ENCODE data around the gene M1AP.

M1AP gene

DNA sequence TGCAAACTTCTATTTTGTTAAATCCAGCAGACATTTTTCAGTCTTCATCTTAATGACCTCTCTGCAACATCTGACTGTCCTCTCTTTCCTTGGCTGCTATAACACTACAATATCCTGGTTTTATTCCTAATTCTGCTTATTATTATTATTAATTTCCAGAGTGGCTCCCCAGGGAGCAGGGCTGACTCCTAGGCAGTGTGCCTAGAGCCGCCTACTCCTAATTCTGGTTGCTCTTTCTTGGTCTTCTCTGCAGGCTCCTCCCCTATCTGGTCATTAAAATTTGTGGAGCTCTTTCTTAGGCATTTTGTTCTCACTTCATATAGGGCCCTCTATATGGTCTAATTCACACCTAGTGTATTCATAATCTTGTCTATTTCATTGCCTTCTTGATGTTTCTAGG lies 105.2 kb downstream of the M1AP start:
- FAIRE-seq = no peak

DNA sequence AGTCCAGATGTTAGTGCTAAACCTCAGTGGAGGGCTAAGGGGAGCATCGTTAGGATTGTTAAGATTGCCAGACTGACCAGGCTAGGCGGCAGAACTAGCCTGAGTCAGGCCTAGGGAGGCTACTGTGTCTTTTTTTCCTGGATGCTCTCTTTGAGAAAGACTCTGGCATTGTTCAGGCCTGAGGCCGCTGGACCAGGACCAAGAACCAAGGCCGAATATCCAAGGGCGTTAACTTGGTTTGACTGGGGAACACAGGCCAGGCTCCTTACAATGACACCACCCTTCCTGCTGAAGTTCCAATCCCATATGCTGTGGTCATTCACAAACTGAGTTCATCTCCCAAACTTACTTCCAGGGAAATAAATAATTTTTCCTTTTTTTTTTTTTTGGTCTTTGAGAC lies 107.8 kb downstream of the M1AP start:
- no peak for FAIRE-seq

DNA sequence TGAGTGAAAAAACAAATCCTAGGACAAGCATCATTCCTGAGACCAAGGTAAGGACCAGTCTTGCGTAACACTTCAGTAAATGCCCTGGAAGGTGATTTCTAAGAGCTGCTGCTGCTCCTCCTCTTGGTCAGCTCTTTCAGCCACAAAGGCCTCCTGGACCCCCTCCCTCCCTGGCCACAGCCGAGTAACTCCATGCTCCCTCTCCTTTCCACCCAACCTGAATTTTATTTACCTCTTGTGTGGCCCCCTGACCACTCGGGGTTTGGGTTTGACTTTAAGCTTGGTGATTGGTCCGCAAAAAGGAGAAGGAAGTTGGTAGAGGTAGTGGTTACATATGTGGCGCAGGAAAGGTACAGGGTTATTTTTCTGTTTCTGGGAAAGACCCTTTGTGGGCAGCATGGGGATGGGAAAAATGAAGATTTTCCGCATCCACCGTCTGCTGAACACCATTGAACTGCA lies 109.2 kb downstream of the M1AP start:
- FAIRE-seq = no peak

DNA sequence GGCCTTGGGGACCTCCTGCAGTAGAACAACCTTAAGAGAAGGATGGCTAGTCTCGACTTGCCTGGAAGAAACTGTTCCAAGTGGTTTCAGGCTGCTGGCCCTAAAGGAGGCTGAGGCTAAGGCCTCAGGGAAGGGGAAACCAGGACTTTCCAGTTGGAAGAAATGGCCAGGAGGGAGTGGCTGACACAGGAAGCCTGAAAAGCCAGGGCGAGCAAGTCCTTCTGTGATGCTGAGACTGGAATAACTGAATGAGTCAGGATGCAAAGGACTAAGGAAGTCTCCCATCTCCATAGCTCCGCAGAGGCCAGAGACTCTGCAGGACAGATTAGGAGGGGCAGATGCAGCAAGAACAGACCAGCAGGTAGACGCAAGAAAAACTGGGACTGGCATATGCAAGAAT lies 111.0 kb downstream of the M1AP start:
- no peak for FAIRE-seq

DNA sequence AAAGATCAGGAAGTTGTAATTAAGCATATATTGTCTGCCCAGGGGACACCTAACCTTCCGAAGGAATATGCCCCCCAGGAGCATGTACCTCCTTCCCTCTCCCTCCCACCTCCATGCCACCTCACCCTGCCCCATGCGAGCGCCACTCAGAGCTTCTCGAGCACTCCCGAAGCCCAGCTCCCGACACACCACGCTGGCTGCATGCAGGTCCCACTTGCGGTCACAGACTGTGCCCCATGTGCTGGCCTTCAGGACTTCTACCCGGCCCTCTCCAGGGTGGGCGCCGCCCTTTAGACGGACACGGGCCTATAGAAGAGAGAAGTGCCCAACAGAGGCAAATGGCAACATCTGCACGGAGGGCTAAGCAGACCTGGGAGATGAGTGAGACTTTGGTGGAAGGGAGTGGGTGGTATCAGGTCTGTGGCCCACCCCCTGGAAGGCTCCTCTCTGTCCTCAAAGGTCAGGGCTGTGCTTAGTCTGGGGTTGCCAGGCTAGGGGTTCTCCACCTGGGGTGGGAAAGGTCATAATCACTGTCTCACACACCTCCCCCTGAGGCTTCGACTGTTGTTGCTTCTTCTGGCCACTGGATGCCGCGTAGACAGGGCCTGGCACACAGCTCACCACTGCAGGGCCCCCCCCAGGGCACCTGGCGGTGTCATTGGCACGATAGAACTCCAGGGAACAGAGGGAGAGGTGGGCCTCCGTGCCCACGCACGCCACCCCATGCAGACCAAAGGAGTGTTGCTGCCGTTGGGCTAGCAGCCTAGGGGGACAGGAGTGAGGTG lies 111.8 kb downstream of the M1AP start:
- no peak for FAIRE-seq

DNA sequence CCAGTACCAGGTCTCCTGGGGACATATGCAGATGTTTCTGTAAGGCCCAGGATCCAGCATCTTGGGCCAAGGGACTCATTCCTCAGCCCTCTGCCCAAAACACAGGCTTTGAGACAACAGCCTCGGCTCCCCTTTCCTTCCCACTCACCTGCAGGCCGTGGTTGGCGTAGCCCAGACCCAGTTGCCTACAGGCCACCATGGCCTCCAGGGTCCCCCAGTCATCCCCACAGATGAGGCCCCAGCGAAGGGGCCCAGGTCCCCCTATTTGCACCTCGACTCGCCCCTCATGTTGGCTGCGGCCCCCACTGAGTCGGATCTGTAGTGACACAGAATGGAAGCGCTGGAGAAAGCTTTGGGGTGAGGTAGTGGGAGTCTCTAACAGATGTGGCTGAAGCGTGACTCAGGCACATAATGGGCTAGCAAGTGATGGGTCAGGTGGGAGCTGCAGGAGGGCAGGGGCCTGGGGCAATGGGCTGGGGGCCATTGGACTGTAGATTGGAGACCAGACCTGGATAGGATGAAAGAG lies 112.6 kb downstream of the M1AP start:
- FAIRE-seq = no peak

DNA sequence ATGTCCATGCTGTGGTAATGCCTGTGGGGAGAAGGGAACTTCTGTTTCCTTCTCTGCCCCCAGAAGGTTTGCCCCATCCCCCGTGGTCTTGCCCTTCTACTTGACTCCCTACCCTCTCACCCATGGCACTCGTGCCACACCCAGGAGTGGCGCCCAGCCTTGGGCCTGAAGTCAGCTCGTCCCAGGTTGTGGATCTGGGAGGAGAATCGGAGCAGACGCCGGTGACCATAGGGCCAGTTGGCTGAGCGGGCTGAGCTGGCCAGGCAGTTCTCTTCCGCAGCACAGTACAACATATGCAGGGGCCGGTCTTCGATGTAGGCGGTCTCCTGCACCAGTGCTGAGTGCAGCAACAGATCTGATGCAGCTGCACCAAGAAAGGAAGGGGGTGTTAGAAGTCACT lies 113.7 kb downstream of the M1AP start:
- FAIRE-seq = no peak

DNA sequence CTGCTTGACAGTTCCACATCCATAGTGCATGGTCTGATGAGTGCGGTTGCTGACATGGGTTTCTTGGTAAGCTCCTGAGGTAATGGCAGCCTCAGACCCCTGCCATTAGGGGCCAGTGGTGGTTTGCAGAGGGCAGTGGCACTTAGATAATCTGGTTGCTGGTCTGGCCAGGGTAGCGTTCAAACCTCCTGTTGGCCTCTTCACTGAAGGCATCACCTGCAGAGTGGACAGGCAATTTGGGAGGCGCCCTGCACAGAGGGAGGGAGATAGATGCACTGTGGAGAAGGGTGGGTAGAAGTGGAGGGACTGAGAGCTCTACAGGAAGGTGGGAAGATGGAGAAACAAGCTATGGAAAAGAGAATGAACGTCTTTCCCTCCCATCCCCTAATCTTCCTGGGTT lies 114.7 kb downstream of the M1AP start:
- FAIRE-seq = no peak

DNA sequence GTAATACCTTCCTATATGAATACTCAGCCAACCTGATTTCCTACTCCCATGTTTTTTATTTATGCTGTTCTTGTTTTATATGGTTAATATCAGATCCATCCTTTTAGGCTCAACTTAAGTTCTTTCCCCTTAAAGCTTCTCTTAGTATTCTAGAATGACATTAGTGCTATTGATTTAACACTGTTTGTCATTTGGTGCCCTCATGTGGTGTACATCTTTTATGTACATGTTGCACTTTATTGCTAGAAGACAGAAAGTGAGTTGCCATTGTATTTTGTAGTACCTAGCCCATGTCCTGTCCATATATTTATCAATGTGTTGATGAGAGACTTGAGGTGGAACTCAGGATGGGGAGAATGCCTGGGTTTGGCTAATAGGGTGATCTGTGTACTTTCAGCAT lies 115.9 kb downstream of the M1AP start:
- no peak for FAIRE-seq

DNA sequence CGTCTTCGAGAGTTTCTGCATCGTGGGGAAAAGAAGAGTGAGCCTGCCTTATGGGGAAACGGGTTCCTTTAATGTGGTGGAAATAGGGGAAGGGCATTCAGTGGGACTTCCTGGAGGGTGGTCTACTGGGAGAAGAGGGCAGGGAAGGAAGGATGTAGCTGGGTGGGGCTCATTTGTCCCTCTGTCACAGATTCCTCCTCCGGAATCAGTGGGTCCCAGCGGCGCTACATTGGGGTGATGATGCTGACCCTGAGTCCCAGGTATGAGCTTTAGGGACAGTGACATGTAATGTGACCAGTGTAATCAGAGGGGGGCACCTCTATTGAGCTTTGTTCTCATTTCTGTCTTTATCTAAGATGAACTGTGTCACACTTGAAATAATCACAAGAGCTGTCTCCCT lies 116.5 kb downstream of the M1AP start:
- FAIRE-seq = no peak

DNA sequence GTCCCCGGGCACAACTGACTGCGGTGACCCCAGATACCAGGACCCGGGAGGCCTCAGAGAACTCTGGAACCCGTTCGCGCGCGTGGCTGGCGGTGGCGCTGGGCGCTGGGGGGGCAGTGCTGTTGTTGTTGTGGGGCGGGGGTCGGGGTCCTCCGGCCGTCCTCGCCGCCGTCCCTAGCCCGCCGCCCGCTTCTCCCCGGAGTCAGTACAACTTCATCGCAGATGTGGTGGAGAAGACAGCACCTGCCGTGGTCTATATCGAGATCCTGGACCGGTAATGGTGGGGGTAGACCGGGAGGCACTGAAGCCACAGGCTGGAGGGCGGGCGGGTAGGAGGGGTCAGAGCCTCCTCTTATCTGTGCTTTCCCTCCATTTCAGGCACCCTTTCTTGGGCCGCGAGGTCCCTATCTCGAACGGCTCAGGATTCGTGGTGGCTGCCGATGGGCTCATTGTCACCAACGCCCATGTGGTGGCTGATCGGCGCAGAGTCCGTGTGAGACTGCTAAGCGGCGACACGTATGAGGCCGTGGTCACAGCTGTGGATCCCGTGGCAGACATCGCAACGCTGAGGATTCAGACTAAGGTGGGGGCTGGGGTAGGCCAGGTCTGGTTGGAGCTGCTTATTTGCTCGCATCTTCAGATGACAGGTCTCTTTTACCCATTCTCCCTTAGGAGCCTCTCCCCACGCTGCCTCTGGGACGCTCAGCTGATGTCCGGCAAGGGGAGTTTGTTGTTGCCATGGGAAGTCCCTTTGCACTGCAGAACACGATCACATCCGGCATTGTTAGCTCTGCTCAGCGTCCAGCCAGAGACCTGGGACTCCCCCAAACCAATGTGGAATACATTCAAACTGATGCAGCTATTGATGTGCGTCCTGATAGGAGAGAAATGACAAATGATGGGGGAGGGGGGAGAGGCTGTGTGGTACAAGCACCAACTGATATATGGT lies 117.6 kb downstream of the M1AP start:
- FAIRE-seq = no peak

DNA sequence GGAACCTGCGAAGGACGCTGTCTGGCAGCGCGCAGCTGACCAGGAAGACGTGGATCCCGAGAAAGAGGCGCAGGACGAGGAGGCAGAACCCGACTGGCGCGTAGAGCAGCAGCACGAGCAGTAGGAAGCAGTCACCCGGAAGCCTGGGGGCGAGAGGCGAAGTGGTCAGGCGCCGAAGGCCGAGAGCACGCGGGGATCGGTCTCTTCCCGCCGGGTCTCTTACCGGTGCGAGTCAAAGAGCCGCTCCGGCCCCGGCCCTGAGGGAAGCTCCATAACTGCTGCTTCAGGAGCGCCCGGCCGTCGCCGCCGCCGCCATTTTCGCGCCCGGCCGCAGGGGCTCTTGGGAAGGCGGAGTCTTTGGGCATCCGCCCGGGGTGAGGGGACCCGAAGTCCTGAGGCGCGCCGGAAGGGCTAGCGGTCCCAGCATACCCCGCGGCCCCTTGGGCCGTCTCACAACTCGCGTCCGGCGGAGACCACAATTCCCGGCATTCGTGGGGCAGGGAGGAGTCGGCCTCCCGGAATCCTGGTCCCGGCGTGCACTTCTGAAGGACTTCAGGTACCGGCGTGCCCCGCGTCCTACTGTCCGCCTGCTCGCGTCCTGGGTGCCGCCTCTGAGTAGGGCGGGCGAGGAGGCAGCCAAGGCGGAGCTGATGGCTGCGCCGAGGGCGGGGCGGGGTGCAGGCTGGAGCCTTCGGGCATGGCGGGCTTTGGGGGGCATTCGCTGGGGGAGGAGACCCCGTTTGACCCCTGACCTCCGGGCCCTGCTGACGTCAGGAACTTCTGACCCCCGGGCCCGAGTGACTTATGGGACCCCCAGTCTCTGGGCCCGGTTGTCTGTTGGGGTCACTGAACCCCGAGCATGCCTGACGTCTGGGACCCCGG lies 118.5 kb downstream of the M1AP start, which contains the start of the genes AUP1 and HTRA2:
Gene AUP1, minus strand, starts transcription at position 350 of the 882 bp plus-strand sequence. Its CDS starts 77 bp downstream, at position 273.
Gene HTRA2, plus strand, starts transcription at position 577 of the 882 bp plus-strand sequence. Its CDS starts 74 bp downstream, at position 651.
- FAIRE-seq = no peak

DNA sequence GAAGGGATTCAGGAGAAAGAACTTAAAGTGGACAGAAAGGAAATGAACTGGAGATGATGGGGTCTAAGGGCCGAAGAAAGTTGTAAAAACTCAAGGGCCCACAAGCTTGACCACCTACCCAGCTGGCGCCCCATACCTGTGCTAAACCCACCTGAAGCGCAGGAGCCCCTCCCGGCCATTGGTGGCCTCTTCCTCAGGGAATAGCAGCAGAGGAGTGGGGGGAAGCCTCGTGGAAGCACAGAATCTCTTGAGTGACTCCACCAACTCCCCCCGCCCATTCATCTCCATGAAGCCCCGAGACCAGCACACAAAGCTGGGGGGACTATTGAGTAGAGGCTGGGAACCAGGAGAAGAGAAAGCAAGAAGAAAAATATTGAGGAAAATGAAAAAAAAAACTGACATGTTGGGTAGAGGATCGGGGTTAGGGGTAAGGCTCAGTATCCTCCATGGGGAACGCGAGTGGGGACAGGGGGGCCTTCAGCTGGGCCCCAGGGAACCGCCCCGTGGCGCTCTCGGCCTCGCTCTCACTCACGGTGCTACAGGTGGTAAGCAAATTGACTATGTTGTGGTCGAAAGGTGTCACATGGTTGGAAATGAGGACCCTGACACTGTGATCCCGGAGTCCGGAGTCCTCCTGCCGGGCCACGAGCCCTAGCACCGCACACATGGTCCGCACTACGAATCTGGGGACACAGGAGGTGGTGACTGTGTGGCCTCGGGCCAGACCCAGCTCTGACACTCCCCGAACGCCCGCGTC lies 119.4 kb downstream of the M1AP start:
- FAIRE-seq = no peak

DNA sequence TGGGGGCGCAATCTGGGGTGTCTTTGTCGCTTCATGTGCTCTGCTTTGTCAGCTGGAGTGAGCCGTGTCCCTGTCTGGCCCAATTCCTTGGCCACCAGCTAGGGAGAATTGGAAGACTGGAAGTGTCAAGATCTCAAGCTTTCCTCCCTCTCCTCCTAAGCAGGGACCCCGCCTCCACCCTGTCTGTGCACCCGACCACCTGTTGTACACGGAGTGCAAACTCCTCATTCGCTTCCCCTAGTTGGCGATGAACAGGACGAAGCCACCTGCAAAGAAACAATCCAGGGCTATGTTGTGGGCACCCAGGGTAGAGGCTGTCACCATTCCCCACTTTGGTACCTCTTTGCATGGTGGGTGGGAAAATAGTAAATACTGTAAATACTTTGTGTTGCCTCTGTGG lies 120.4 kb downstream of the M1AP start:
- FAIRE-seq = no peak

DNA sequence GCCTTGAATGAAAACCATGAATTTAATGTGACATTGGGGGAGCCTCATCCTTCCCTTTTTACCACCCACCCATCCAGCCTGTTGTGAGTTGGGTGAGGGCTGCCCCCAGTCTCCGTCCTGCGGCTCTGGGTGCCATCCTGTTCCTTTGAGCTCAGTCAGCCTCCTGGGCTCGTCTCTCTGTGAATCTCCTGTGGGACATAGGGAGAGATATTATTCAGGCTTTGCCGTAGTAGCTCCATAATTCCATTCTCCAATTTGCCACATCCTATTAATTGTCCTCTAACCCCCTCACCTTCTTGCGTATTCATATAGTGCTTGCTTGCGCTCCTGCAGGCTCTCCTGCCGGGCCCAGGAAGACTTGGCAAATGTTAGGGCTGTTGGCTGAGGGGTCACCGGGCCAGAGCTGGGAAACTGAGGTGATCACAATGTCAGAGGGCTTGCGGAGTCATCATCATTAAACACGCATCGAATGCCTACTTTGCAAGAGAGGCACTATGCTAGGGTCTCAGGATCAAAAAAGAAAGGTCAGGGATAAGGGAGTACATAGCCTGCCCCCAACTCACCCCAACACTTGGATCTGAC lies 121.4 kb downstream of the M1AP start:
- no peak for FAIRE-seq

DNA sequence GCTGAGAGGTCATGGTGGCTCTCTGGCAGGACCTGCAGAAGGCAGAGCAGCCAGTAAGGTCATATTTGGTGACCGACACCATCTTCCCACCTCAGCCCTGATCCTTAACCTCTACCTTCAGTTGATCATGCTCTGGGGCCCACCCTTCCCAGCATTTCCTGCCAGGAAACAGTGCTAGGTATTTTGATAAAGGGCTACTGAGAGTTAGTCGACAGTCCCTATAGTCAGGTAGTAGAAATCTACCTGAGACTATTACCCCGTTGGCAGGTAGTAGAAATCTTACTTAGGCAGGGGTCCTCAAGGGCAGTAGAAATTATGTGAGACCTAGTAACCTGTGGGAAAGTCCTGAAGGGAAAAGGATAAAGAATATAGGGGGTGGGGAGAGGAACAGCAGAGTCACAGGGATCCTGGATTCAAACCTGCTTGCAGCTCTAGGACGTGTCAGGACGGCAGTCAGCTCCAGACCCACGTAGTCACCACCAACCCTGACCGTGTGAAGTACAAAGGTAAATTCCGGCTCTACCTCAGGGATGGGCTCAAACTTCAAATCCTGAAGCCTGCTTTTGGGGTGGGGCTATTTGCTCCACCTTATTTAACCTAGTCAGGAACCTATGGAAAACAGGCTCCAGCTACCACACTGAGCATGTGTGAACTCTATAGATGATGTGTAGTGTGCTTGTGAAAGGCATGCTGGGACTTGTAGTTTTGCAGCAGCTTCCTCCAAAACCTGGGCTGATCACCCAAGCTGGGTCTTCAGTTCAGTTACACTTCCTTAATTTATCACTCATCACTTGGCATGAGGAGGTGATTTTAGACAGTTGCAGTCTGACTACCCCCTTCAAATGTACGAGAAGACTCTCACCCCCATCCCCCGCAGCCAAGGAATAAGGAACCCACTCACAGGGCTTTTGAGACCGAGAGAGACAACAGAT lies 122.1 kb downstream of the M1AP start, which contains the start of gene DQX1:
Gene DQX1, minus strand, starts transcription at position 515 of the 932 bp plus-strand sequence. Its CDS starts 502 bp downstream, at position 13.
- no peak for FAIRE-seq

DNA sequence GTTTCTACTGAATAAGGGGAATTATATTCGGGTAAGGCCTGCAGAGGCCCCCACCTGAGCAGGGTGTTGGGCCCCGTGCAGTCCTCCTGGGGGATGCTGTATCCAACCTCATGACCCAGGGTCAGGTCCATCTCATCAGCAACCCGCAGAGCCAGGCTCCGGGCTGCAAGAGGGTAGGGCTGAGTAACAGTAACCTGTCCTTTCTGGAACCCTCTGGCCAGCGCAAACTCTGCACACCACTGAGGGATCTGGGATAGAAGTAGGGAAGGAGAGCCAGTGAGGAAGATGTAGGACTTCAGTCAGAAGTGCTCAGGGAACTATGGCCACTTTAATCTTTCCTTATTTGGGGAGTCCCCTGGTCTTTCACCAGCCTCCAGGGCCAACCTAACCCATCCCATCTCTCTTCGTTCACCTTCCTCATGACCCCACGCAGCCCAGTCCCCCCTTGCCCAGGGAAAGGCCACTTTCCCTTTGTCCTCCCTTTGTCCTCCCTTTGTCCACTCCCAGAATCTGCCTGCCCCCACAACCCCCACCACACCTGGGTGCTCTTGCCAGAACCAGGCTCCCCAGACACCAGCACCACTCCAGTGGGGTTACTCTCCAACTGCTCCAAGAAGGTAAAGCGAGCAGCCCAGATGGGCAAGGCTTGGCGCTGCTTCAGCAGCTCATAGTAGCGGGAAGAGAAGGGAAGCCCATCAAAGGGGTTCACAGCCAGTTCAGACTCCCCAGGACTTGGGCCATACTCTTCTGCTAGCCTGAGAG lies 123.0 kb downstream of the M1AP start:
- FAIRE-seq = no peak

DNA sequence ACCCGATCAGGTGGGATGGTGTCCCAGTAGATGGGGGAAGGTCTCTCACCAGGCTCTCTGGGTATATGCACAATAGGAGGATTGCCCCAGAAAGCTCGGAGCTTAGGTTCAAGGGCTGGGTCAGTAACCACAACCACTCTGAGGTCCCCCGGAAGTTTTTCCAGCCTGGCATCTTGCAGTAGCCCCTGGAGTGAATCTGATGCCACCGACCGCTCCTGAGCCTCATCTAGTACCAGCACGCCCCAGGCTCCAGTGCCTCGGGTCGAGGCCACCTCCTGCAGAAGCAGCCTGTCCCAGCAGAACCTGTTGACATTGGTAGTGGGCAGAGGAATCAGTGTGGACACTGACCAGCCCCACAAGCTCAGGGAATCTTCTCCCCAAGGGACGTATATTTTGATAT lies 124.1 kb downstream of the M1AP start:
- FAIRE-seq = no peak

DNA sequence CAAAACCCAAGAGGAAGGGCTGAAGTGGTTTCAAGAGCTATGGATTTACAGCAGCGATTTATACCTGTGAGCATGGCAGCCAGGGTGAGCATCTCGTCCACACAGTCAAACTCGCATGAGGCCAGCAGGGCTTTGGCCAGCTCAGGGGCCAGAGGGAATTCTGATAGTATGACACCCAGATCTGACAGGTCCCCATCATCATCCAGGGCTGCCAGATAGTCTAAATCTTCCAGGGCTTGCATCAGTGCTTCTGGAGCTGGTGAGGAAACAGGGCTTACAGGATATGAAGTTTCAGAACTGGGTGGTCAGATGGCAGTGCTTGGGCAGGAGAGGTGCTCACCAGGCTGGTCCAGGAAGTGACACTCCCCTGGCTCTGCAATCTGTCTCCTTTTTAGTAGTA lies 125.6 kb downstream of the M1AP start:
- no peak for FAIRE-seq

Data from islet of Langerhans (tissue), 1 donor.